NCI-H187 (cell line): Measurements from ENCODE around the gene TEX36.
"Not testable (repeated sequence)": the region's sequence is repeated elsewhere in the genome, so short reads cannot be mapped to it uniquely, and the experiment has no call there.

Source experiments
- DNase-seq, 2 experiments: peaks; one replicate each; lab custom pipeline; 2025; lab: John Stamatoyannopoulos, UW

TEX36 gene

DNA sequence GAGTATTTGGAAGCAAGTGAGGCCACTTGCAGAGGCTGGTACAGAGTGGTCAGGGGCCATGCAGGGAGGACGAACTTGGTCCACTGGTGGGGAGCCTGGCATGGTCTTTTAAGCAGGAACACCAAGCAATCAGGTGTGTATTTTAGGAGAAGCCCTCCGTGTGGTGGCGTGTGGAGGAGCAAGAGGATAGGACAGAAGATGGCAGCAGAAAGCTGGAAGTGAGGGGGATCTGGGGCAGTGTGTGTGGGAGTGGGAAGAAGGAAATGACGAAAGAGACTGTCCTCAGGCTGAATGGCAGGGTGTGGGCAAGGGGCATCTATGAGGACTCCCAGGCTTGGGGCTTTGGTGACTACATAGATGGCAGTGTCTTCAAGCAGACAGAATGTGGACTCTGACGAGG is 51.2 kb downstream of the TEX36 start:
- DNase-seq: no peak

DNA sequence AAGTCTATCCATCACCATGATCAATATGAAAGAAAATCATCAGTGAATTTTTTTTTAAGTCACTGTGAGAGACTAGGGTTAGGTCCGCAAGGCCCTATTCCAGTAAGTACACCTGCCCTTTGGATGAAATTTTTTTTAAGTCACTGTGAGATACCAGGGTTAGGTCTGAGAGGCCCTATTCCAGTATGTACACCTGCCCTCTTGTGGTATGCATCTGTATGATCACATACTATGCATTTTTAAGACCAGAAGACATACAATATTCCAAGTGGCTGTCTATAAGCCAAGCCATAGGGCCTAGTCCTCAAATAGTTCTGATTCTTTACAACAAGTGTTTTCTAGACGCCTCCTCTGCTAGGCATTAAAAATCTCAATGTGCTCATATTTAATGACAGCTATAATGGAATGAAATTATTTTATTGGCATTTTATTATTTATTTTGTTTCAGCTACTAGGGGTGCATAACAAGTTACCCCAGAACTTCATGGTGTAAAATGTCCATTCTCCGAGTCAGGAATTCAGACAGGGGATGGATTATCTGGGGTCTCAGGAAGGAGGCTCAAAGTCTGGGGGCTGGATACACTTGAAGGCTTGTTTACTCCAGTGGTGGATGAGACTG is 53.1 kb downstream of the TEX36 start:
- DNase-seq: no peak

DNA sequence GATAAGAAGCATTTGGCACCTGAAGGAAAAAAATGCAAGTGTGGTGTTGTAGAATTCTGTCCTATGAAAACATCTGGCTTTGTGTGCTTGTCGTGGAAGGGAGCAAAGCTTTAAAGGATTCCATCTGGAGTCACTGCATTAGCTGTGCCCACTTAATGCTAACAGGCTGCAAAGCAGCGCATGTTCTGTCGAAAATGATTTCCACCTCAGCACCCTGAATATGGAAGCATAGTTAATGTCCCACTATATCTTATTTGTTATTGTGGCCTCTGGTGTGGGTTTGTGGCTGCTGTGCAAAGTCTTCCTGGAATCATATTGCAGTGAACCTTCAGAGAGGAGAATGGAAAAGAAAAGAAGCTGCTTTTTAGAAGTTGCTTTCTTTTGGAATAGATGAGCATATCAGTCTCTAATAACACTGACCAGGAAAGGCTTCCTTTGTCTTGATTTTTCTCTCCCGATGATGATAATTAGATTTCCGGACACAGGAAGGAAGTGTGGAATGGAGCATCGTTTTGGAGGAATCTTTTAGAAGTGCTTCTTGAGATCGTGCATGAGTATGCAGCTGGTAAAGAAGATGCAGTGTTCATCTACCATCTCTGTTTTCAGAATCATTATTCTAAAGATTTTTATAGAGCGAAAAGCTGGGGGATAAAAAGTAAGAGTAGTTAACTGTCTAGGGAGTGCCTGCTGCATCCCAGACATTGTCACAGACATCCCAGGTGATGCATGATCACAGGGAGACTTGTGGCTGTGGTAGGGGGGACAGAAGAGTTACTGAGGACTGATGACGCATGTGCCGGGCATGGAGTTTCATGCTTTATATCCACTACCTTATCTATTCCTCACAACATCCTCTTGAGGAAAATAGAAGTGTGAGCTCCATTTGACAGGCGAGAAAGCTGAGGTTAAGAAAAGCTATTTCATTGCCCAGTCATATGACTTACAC is 54.6 kb downstream of the TEX36 start:
- no peak for DNase-seq

DNA sequence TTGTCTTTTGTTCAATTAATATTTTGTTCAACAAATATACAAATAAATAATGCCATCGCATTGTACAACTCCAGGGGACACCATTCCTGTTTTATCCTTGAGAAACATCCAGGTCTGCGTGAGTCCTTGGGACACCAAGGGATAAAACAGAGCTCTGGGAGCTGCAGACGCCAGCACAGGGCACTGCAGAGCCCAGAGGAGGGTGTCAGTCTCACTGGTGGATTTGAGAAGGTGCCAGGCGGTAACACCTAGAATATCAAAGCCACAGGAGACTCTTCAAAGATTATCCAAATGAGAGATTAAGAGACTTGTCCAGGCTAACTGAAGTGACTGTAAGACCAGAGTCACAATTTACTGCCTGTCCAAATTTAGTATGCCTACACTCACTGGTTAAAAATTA is 55.3 kb downstream of the TEX36 start:
- DNase-seq: no peak

DNA sequence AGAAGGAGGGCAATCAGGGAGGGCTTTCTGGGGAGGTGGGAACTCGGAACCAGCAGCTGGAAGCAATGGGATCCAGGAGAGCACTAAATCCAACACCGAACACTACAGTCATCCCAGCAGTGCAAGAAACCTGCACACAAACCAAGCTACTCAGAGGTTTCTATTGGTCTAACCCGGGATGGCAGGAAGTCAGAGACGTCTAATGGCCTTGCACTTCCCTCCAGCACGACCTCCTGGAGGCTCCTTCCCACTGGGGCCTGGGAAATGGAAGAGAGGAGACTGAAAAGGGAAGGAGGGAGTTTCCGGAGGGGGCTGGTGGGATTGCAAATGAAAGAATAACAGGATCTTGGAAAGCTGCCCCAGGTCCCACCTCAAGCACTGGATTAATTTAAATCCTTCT is 56.3 kb downstream of the TEX36 start:
- no peak for DNase-seq

DNA sequence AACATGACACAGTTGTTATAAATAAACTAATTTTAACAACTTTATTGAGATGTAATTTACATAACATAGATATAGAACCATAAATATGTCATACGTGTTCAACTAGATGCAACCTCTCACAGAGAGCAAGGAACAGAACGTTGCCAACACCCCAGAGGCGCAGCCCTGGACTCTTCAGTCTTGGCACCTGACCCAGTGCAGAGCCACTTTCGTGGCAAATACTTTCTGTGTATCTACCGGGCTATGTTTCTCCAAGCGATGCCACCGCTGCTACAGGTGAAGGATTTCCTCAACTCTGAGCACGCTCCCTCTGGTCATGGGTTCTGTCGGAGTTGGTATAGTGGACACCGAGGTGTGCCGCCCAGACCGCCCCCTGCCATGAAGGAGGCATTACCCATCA is 57.4 kb downstream of the TEX36 start:
- no peak for DNase-seq

DNA sequence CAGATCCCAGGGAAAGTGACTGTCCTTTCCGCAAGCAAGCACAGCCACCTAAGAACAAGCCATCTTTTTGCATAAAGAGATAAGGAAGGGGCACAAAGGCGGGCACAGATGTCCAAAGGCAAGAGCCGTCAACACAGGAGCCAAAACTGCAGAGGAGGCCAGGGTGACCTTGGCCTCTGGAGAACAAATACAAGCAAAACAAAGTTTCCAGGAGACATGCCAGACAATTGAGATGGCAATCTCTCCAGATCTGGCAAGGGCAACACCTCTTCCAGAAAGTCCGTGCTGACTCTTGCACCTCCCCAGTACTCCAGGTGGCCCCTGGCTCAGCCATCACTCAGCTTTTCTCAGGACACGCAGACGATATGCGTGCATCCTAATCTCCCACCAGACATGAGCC is 58.2 kb downstream of the TEX36 start:
- DNase-seq: no peak

DNA sequence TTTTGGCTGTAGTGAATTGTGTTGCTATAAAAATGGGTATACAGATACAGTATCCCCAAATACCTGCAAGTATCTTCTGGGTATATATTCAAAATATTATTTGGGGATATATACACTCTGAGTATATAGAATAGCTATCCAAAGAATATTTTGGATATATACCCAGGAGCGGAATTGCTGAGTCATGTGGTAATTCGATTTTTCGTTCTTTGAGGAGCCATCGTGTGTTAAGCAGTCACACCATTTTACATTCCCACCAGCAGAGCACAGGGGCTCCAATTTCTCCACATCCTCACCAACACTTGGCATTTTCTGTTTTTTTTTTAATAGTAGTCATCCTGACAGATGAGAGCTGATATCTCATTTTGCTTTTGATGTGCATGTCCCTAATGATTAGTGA is 61.9 kb downstream of the TEX36 start:
- no peak for DNase-seq

DNA sequence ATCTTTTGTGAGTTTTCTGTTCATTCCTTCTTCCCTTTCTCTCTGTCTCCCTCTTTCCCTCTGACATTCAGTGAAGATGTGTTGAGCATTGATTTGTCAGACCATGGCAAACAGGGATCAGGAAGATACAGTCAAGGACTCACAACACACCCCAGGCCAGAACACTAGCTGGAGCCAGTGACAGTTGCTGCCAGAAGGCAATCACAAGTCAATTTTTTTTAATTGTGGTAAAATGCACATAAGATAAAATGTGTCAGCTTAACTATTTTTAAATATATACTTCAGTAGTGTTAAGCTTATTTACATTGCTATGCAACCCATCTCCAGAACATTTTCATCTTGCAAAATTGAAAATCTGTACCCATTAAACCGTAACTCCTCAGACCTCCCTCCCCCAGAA is 62.6 kb downstream of the TEX36 start:
- DNase-seq: no peak

DNA sequence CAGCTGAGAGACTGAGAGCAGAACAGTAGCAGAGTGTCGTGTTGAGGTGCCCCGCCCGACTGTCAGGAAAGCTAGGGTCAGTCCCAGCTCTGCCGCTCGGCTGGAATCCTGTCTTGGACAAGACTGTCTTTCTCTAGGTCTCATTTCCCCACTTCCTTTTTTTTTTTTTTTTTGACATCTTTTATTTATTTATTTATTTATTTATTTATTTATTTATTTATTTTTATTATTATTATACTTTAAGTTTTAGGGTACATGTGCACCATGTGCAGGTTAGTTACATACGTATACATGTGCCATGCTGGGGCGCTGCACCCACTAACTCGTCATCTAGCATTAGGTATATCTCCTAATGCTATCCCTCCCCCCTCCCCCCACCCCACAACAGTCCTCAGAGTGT is 69.9 kb downstream of the TEX36 start:
- DNase-seq: not testable (repeated sequence)

DNA sequence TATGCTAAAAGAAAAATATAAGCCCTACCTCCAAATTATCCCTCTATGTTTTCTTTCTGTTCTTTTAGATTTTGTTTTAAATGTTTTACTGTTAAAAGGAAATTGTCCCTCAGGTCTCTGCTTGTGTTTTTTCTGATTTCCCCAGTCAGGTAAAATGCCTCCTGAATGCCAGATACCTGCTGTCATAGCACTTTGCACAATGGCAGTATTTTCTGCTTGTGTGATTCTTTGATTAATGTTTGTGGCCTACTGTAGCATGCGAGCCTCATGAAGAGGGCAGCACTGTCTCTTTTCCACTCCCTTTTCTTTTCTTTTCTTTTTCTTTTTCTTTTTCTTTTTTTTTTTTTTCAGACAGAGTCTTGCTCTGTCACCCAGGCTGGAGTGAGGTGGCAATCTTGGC is 71.2 kb downstream of the TEX36 start:
- DNase-seq: no peak

DNA sequence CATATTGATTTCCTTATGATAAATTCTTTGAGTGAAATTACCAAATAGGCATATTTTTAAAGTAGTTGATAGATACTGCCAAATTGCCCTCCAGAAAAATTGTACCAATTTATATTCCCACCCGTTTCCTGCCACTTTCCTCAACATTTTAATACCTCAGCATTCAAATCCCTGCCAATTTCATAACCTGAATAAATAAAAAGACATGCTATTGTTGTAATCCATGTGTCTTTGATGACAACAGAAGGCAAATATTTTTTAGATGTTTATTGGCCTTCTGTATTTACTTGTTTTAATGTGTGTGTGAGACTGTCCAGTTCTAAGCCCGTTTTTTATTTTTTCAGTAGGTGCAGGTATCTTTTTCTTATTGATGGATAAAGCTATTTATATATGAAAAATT is 71.7 kb downstream of the TEX36 start:
- DNase-seq: no peak

DNA sequence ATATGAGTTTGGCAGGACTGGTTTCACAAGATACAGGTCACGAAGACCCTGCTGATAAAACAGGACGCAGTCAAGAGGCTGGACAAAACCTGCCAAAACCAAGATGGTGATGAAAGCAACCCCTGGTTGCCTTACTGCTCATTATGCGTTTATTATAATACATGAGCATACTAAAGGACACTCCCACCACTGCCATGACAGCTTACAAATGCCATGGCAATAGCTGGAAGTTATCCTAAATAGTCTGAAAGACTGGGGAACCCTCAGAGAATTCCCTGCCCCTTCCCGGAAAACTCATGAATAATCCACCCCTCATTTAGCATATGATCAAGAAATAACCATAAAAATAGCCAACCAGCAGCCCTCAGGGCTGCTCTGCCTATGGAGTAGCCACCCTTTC is 73.1 kb downstream of the TEX36 start:
- no peak for DNase-seq

DNA sequence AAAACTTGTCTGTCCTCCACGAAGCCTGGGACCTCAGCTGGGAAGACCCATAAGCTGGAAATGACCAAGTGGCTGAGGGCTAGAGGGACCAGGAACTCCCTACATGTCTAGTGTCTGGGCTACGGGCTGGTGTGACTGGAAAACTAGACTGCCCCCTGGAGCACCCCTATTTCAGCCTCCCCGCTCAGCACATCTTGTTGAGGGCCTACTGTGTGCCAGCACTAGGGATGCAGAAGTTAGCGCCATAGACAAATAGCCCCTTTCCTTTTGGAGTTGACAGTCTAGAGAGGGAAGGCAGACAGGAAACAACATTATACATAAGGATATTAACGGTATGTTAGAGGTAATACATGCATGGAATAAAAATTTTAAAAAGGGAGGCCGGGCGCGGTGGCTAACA is 74.5 kb downstream of the TEX36 start:
- DNase-seq: no peak

DNA sequence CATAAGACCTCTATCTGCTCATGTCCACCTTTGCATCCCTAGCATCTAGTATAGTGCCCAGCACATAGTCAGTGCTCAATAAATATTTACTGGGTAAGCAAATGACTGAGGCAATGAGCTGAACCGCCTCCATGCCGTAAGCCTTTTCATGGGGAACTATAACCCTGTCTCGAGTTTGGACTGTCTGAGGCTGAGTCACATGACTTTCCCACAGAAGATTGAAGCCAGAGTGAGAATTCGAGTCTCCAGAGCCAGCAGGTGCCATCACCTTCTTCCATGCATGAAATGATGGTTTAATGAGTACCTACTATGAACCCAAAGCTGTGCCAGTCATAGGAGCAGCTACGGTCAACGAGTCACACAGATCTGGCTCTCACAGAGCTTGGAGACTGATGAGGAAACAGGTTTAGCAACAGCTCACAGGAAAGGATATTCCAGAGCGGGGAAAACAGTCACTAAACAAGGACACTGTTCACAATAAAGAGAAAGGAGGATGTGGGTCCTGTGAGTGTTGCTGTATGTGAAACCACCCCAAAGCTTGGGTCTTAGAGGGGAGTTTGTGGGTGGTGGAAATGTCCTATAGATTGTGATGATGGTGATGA is 75.2 kb downstream of the TEX36 start:
- no peak for DNase-seq

DNA sequence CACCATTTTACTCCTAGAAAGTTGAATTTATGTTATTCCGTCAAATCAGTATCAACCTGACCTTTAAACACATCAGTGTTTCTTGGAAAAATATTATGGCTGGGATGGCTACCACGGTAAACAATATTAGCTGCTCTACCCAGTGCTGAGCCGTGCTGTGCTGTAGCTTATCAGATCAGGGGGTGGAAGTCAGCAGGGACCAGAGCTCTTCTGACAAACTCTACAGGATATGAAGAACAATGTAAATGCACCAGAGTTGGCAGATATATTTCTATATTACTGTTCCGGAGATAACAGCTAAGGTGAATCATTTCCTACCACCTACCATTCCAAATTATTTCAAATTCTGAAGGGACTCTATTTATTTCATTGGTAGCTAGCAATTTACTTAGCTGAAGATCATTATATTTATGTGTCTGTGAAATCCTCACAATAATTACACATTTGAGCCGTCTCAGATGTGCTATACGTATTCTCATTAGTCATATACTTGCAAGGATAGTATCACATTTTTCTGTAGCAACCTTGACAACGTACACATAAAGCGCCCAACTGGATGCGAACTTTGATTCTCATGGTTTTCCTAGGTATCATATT is 76.5 kb downstream of the TEX36 start:
- no peak for DNase-seq
